Stimulated activated naive CD4-positive, alpha-beta T cell (primary cell): ENCODE results near the gene MTRFR.
A peak's percentile ranks its signal among the peaks of the same experiment; 100 is the strongest.
"Not testable (repeated sequence)": the region's sequence is repeated elsewhere in the genome, so short reads cannot be mapped to it uniquely, and the experiment has no call there.

Experiments used
- DNase-seq, 6 experiments: peaks; one replicate each; lab custom pipeline; 2025; lab: John Stamatoyannopoulos, UW

Gene MTRFR

DNA sequence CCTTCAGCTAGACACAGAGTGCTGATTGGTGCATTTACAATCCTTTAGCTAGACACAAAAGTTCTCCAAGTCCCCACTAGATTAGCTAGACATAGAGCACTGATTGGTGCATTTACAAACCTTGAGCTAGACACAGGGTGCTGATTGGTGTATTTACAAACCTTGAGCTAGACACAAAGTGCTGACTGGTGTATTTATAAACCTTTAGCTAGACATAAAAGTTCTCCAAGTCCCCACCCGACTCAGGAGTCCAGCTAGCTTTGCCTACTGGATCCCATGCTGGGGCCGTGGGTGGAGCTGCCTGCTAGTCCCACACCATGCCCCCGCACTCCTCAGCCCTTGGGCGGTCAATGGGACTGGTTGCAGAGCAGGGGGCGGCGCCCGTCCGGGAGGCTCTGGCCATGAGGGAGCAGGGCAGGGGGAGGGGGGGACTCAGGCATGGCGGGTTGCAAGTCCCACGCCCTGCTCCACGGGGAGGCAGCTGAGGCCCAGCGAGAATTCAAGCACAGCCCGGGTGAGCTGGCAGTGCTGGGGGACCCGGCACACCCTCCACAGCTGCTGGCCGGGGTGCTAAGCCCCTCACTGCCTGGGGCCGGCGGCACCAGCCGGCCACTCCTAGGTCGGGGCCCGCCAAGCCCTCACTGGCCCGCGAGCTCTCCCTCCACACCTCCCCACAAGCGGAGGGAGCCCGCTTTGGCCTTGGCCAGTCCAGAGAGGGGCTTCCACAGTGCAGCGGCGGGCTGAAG lies 15.9 kb downstream of the MTRFR start:
- not testable (repeated sequence) for DNase-seq

DNA sequence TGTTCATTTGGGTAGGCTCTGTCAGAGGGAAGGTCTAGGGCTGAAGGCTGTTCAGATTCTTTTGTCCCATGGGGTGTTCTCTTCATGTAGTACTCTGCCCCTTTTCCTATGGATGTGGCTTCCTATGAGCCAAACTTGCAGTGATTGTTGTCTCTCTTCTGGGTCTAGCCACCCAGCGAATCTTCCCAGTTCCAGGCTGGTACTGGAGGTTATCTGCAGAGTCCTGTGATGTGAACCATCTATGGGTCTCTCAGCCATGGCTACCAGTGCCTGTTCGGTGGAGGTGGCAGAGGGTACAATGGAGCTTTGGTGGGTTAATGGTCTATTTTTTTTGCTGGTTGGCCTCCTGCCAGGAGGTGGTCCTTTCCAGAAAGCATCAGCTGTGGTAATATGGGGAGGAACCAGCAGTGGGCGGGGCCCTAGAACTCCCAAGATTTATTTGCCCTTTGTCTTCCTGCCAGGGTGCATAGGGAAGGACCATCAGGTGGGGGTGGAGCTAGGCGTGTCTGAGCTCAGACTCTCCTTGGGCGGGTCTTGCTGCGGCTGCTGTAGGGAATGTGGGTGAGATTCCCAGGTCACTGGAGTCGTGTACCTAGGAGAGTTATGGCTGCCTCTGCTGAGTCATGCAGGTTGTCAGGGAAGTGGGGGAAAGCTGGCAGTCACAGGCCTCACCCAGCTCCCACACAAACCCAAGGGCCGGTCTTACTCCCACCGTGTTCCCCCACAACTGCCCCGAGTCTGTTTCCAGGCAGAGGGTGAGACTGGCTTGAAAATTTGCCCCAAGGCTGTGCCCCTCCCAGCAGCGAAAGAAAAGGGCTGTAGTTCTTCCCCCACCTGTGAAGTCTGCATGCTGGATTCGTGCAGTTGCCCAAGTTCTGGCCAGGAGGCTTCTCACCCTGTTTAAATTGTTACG lies 17.5 kb downstream of the MTRFR start:
- no peak for DNase-seq

DNA sequence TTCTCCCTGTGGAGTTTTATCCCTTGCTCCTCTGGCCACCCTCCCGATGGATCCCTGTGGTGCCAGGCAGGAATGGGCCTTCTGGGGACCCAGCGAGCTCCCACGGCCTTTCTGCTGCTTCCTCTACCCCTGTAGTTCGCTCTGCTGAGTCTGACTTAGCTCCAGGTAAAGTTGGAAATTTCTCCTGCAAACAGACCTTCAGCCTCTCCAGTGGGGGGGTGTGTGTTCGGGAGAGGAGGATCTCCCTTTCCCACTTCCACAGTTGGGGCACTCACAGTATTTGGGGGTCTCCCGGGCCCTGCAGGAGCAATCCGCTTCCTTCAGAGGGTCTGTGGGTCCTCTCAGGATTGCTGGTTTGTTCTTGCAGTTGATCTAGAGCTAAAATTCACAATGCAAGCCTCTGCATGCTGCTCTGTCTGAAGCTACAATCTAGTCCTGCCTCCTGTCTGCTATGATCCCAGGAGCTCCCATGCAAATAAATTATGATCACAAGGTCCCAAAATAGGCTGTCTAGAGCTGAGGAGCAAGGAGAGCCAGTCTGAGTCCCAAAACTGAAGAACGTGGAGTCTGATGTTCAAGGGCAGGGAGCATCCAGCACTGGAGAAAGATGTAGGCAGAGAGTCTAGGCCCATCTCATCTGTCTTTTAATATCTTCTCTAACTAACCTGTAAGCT lies 18.3 kb downstream of the MTRFR start:
- DNase-seq: no peak

DNA sequence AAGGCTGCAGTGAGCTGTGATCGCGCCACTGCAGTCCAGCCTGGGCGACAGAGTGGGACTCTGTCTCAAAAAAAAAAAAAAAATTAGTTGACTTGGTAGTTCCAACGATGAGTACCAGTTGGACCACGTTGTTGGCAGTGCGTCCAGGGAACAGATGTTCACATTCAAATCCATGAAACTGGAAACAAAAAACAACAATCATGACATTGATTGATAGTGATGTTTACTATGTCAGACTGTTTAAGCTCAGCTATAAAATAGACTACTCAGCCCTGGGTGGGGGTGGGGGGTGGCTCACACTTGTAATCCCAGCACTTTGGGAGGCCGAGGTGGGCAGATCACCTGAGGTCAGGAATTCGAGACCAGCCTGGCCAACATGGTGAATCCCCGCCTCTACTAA lies 19.1 kb downstream of the MTRFR start:
- DNase-seq: not testable (repeated sequence)

DNA sequence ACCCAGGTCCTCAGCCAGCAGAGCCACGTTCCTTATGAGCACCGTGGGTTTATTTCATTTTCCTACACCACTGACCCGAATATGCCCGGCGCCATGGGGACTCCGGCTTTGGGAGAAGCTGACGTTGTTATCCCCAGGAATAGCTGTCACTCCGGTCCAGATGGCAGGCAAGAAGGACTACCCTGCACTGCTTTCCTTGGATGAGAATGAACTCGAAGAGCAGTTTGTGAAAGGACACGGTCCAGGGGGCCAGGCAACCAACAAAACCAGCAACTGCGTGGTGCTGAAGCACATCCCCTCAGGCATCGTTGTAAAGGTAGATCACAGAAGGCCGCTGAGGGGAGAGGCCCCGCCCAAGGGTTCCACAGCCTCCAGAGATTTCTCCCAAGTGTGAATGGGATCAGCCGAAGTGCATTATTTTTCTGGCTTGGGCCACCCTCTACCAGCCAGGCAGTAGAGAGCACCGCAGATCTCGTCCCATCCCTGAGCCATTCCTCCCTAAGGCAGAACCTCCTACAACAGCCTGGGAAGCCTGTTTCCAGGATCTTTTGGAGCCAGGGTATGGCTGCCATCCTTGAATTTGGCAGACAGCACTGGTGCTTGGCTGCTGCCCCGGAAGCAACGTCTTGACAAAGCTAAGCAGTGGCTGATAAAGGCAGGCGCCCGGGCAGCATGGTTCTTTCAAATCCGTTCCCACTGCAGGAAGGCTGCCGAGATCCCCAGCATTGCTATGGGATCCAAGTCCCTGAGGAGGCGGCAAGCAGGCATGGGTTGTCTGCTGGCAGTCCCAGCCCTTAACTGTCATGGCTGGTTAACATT lies 20.6 kb downstream of the MTRFR start:
- no peak for DNase-seq

DNA sequence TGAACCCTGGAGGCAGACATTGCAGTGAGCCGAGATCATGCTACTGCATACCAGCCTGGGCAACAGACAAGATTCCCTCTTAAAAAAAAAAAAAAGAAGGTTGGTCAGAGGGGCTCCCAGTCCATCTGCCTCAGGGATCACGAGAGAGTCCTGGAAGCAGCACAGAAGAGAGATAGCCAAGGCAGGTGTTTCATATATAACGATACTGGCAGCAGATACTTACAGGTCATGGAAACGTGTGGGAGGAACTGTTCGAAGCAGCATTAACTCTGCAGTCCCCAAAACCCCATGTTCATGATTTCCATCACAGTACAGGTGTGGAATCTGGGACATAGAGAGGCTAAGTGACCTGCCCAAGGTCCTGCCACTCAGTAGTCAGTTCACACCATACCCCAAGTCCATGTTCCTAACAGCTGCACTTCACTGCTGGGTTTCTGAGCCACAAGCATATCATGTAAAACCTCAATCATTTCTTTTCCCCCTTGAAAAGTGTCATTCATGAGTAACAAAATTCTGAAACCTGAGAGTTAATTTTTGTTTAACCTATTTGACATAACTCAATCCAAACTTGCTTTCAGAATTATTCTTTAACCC lies 21.7 kb downstream of the MTRFR start:
- no peak for DNase-seq

DNA sequence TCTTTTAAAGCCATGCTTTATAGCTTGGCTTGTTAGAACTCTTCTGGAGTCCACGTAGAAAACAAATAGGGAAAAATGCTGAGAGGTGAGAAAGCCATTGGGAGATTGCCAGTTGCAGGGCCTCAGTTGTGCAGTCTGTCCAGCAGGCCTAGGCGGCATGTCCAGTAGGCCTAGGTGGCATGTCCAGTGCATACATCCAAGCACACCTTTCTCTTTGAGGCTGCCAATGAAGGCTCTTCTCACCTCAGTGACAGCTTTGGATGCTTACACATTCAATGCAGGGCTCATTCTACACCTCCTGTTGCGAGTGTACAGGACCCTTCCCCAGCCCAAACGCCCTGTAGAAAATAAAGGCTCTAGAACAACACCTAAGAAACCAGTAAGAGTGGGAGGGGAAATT lies 25.4 kb downstream of the MTRFR start:
- no peak for DNase-seq

DNA sequence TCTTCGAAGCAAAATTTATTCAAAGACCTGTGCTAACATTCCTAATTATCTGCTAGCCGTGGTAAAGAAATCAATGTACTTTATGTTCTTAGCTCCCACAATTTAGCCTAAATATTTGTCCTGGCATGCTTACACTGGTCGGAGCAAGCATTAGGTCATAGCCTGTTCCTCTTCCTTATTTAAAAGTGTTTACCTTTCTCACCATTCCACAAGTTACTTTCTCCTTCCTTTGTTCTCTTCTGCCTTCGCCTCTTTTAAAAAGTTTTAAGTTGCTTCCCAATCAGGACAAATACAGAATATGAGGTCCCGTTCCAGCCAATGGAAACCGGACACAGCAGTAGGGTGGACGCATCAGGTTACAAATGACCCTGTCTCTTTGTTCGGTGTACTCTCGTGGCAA lies 26.8 kb downstream of the MTRFR start:
- no peak for DNase-seq

DNA sequence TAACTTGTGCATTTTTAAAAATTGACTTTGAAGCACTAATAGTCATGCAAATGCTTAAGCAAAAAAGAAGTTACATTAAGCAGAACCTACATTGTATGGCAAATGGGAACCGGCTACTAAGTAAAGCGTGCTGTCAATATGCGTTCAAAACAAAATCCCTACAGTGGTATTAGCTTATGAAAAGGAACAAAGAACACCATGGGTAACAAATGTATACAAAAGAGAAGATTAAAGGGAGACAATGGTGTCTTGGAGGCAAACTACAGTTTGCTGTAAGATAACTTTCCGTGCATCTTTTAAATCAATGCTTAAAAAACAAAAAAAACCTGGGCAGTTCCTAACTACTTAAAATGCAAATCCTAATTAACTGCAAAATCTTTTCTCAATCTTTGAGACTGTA lies 28.0 kb downstream of the MTRFR start:
- DNase-seq: no peak

DNA sequence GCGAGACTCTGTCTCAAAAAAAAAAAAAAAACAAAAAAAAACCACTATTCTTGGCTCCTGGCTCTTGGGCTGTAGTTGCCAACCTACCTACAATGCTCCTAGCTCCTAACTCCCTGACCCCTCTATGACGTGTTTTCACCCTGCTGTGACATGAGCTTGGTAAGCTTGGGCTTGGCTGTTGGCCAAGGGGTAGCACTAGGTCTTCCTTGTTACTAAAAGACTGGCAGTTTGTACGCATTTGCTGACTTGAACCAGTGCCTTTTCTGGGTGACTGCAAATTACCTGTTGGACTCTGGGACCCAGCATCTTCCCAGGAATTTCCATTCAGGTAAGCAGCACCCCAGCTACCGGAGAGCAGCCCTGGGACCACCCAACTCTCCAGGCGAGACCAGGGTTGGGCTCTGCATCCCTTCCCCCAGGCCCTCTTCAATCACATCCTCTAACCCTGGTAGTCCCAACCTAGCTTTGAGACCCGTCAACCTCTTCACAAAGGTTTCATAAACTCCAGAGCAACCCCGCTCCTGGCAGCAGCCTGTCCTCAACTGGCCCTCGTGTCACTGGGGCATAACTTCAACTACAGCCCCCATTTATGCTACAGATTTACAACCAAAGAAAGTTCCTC lies 30.1 kb downstream of the MTRFR start:
- no peak for DNase-seq

DNA sequence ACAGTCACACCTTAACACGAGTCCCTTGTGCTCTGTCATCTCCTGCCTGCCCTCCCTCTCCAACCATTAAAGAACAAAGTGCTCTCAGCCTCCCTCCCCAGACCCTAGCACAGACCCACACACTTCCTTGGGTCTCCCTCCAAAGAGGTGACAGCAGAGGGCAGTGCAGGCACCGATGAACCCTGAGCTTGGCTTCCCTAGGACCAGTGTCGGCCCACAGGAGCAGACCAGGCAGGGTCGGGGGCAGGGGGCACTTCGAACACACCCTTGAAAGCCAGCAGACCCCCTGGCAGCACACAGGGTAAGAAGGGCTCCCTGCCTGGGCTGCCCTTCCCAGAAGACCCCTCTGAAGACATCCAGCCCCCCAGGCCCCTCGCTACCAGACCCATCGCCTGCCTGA lies 31.4 kb downstream of the MTRFR start:
- DNase-seq: no peak

DNA sequence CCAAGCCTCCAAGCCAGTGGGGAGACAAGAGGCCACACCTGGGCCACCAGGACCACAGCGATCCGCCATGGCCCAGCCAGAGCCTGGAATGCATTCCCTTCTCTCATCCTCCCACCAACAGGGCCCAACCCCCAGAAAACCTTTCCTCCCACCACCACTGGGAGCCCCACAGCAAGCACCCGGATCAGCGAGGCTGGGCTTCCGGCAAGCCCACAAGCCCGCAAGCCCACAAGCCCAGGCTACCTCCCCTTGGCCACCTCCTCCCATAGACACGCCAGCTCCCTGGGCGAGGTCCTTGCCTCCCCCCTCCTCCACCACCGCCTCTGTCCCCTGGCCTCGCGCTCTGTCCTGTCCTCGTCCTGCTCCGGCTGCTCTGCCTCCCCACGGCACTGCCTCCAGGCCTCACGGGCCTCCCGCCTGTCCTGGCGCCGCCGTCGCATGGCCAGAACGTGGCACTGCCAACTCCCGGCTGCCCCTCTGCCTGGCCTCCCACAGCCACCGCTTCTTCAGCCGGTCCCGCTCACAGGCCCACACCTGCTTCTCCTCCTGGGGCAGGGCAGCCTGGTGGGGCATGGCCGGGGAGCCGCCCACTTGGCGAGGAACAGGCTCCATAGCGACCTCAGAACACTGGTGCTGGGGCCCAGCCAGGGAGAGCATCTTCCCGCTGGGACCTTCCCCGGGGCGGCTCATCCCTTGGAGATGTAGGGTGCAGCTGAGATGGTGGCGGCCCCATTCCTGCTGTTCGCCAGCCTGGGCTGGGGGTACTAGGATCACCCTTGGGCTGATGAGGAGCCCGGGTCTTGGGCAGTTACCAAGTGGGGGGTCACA lies 32.8 kb downstream of the MTRFR start:
- DNase-seq: no peak

DNA sequence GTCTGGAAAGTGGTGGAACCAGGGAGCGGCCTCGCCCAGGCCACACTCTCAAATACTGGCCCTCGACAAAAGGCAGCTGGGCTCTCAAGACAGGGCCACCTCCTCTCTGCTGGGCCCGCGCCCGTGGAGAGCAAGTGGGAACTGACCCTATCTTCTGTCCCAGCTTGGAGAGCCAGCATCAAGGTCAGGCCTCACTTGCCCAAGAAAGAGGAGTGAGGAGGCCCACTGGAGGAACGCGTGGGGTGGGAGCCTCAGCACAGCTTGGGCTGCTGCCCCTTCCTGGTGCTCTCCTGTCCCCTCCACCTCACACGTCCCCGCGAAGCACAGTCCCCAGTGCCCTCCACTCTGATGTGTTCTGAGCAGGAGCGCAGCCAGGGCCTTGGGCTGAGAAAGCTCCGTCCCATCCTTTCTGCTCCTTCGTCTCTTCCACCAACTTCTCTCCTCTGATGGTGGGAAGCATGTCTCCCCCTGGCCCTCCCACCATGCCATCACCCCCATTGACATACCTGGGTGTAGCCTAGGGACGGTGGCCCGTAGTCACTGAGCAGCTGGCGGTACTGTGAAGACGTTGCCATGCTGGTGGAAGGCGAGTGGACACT lies 33.5 kb downstream of the MTRFR start:
- no peak for DNase-seq

DNA sequence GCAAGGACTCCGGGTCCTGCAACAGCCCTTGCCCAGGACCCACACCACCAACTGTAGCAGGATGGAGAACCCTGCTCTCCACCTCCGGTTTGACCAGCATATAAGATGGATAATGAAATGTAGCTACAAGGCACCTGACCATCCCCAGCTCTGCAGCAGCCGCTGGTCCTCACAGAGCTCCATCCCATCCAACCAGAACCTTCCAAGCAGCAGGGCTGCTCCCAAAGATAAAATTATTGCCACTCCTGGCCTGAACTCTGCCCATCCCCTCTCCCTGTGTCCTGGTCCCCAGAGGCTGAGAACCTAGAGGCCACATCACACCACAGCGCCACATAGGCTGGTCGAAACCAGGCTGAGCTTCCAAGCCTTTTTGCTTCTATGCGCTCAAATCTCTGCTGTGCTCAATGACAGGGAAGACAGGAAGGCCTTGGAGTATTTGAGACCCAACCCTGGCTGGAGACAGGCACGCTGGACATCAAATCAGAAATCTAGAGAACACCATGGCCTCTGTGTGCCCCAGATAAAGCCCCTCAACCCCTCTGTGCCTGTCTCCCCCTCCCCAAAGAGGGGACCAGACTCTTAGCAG lies 34.2 kb downstream of the MTRFR start:
- no peak for DNase-seq

DNA sequence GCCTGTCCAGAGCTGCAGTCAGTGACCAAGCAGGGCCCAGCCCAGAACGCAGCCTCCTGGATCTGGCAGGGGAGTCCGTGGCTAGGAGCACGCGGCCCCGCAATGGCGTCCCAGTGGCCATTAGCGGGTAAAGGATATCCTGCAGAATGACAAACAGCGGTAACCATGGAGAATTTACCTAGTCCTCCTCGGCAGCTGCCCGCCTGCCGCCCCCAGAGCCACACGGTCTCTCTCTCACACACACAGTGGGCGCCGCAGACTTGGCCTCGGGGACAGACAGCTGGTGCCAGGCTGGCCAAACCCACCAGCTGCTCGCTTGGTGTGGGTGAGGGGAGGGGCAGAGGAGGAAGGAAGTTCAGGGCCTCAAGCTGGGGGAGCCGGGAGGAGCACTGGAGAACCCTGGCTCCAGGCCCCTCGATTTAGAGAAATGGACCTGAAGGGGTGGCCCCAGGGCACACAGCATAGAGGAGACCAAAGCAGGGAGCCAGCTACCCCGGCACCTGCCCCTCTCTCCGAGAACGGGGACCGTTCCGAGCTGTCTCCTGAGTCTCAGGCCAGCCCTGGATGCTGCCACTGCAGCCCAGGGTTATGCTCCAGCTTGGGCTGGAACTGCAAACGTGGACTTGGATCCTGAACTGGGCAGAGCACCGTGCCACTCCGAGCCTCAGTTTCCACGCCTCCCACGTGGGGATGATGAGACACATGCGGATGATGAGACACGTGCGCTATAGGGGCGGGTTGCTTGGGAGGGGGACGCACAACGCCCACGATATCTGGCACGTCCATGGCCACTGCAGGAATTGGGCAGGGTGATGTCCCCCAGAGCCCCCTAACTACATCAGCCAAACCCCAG lies 35.0 kb downstream of the MTRFR start:
- peak in 1 of 6 experiments; percentile 12 for DNase-seq

DNA sequence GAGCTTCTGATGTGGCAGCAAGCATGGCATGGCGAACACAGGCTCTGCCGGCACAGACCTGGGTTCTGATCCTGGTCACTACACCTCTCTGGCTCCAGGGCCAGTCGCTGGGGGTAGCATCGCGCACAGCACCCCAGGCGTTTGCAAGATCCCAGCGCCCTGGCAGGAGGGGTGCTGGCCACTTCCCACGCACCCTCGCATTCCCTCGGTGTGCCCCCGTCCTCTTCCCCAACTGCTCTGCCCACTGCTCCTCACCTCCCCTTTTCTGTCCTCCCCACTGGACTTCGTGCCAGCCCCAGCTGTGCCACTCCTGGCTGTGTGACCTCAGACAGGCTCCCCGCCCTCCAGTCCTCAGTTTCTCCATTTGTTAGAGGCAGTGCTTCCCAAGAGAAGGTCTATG lies 35.6 kb downstream of the MTRFR start:
- DNase-seq: no peak

DNA sequence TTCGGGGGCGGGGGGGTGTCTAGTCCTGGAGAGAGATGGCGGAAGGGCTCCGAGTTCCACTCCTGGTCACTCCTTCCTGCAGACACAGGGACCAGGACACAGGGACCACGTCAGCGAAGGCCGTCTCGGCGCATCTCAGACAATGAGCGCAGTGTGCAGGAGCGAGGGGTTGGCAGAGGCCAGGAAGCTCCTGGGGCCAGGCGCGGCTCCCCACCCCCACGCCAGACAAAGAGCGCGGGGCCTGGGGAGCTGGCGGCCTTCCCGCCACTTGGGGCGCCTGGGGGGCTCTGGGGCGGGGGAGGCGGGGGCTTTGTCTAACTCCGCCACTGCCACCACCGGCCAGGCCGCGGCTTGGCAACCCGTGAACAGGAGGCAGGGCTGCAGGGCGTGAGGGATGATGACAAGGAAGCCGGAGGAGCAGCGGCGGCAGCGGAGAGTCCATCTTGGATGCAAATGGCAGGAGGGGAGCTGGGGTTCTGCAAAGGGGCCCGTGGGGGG lies 36.2 kb downstream of the MTRFR start:
- DNase-seq: peak in 5 of 6 experiments; percentile 17 to 44 (median 33)

DNA sequence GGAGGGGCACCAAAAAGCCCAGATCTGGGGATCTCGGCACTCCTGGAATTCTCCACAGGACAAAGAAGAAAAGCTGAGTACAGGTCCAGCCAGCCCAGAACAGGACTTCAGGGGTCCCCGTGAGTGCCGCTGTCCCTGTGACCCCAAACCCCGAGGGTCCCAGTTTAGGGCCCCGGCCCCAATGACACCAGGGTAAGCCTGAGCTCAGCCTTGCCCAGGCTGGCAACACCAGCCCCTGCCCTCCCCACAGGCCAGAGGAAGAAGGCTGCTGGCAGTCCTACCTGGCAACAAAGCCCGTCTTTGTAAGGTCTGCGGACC lies 36.6 kb downstream of the MTRFR start:
- DNase-seq: peak in 2 of 6 experiments; percentile 33 to 41
